ENCODE results near the gene NLGN1.

GRCh38 chr3:173652093-173652492 lies 254.5 kb downstream of the NLGN1 start:
- TF ChIP-seq CEBPB (IDR thresholded peaks at IDR 0.05; ENCODE audit: low read depth), result no peak
- TF ChIP-seq, protein P1, sequence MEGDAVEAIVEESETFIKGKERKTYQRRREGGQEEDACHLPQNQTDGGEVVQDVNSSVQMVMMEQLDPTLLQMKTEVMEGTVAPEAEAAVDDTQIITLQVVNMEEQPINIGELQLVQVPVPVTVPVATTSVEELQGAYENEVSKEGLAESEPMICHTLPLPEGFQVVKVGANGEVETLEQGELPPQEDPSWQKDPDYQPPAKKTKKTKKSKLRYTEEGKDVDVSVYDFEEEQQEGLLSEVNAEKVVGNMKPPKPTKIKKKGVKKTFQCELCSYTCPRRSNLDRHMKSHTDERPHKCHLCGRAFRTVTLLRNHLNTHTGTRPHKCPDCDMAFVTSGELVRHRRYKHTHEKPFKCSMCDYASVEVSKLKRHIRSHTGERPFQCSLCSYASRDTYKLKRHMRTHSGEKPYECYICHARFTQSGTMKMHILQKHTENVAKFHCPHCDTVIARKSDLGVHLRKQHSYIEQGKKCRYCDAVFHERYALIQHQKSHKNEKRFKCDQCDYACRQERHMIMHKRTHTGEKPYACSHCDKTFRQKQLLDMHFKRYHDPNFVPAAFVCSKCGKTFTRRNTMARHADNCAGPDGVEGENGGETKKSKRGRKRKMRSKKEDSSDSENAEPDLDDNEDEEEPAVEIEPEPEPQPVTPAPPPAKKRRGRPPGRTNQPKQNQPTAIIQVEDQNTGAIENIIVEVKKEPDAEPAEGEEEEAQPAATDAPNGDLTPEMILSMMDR (IDR thresholded peaks at IDR 0.05 in 2 of 3, conservative IDR thresholded peaks at IDR 0.05 in 1 of 3; ENCODE audit: borderline replicate concordance in 1 of 3, insufficient read depth in 1 of 3, low read depth in 2 of 3, low read length in 2 of 3), result no peak
- TF ChIP-seq EZH2 (IDR thresholded peaks at IDR 0.05), result no peak
- no peak for TF ChIP-seq ZNF274 (IDR thresholded peaks at IDR 0.05; ENCODE audit: low read depth, low read length)
- no peak for TF ChIP-seq POLR2A (IDR thresholded peaks at IDR 0.05; ENCODE audit: borderline replicate concordance, extremely low read depth, insufficient read depth, insufficient read length)
- TF ChIP-seq FOSL1 (IDR thresholded peaks at IDR 0.05; ENCODE audit: low read depth), result no peak
